ES-I3 (cell line): ENCODE measurements around the gene MYL12A.
A peak's percentile ranks its signal among the peaks of the same experiment; 100 is the strongest.

ENCODE experiments used
- H3K36me3 ChIP-seq: 2 replicates; pipeline ENCODE4 v1.6.1; 2013; ENCODE audit warnings: mild to moderate bottlenecking, low read length, control low read depth, moderate library complexity; ENCODE audit not compliant: insufficient read depth
- H3K4me1 ChIP-seq: 2 replicates; pipeline ENCODE4 v1.6.1; 2013; ENCODE audit warnings: mild to moderate bottlenecking, control low read depth, low read length; ENCODE audit not compliant: insufficient read depth
- H3K9ac ChIP-seq: 2 replicates; pipeline ENCODE4 v1.6.1; 2013; ENCODE audit warnings: low read depth, mild to moderate bottlenecking, low read length, moderate library complexity
- H3K9me3 ChIP-seq: 2 replicates; pipeline ENCODE4 v1.6.1; 2013; ENCODE audit warnings: mild to moderate bottlenecking, low read length, moderate library complexity; ENCODE audit not compliant: control insufficient read depth, insufficient read depth

Gene MYL12A

GRCh38 chr18:3256693-3257626 lies 9.4 kb downstream of the MYL12A start:
- H3K4me1 ChIP-seq, result peaks cover 7% of the 10 kb centered on the region
- H3K36me3 ChIP-seq, result peaks cover 31% of the 10 kb centered on the region
- no peaks in the 10 kb centered on the region for H3K9me3 ChIP-seq
- no peak overlapping the region for H3K9ac ChIP-seq

GRCh38 chr18:3257627-3258120 lies 10.1 kb downstream of the MYL12A start:
- H3K36me3 ChIP-seq, result peaks cover 31% of the 10 kb centered on the region

GRCh38 chr18:3260995-3261372 lies 13.4 kb downstream of the MYL12A start:
- H3K9me3 ChIP-seq, result no peaks in the 10 kb centered on the region
- H3K4me1 ChIP-seq, result peaks cover 11% of the 10 kb centered on the region
- peak overlapping the region; percentile 75 for H3K9ac ChIP-seq
- peaks cover 3% of the 10 kb centered on the region; the same call in 1 of the 2 replicates for H3K36me3 ChIP-seq

More at GRCh38 chr18:3257627-3258120, 10.1 kb downstream of the MYL12A start:
- H3K4me1 ChIP-seq, result peaks cover 7% of the 10 kb centered on the region
- no peaks in the 10 kb centered on the region for H3K9me3 ChIP-seq
- no peak overlapping the region for H3K9ac ChIP-seq

GRCh38 chr18:3261373-3262233 lies 14.0 kb downstream of the MYL12A start, which contains the start of gene MYL12B:
Gene MYL12B (plus strand): TSS chr18:3262133. CDS start chr18:3272899, 10,766 bp downstream.
- H3K9ac ChIP-seq, result peak within 1 kb of the TSS; percentile 75
- no peaks in the 10 kb centered on the region for H3K9me3 ChIP-seq
- peaks cover 13% of the 10 kb centered on the region for H3K4me1 ChIP-seq
- H3K36me3 ChIP-seq, result peaks cover 1% of the 10 kb centered on the region; the same call in 1 of the 2 replicates

- H3K4me1 ChIP-seq, result peaks cover 21% of the 10 kb centered on the region
- H3K36me3 ChIP-seq, result no peaks in the 10 kb centered on the region
- no peaks in the 10 kb centered on the region for H3K9me3 ChIP-seq
- H3K9ac ChIP-seq, result peak overlapping the region; percentile 75
Observed at GRCh38 chr18:3262234-3263131, 14.9 kb downstream of the MYL12A start.

- peak overlapping the region; percentile 75 for H3K9ac ChIP-seq
- peaks cover 24% of the 10 kb centered on the region for H3K4me1 ChIP-seq
- H3K36me3 ChIP-seq, result no peaks in the 10 kb centered on the region
- no peaks in the 10 kb centered on the region for H3K9me3 ChIP-seq
Observed at GRCh38 chr18:3263132-3263700, 15.6 kb downstream of the MYL12A start.

GRCh38 chr18:3264362-3264761 lies 16.8 kb downstream of the MYL12A start:
- no peaks in the 10 kb centered on the region for H3K36me3 ChIP-seq
- H3K9ac ChIP-seq, result no peak overlapping the region
- no peaks in the 10 kb centered on the region for H3K9me3 ChIP-seq
- H3K4me1 ChIP-seq, result peaks cover 36% of the 10 kb centered on the region

GRCh38 chr18:3265564-3266033 lies 18.0 kb downstream of the MYL12A start:
- no peaks in the 10 kb centered on the region for H3K36me3 ChIP-seq
- no peak overlapping the region for H3K9ac ChIP-seq
- H3K9me3 ChIP-seq, result no peaks in the 10 kb centered on the region
- peaks cover 37% of the 10 kb centered on the region for H3K4me1 ChIP-seq

GRCh38 chr18:3266062-3266608 lies 18.5 kb downstream of the MYL12A start:
- no peak overlapping the region for H3K9ac ChIP-seq
- no peaks in the 10 kb centered on the region for H3K36me3 ChIP-seq
- peaks cover 37% of the 10 kb centered on the region for H3K4me1 ChIP-seq
- no peaks in the 10 kb centered on the region for H3K9me3 ChIP-seq

GRCh38 chr18:3268306-3268705 lies 20.7 kb downstream of the MYL12A start:
- H3K9ac ChIP-seq, result no peak overlapping the region
- no peaks in the 10 kb centered on the region for H3K9me3 ChIP-seq
- no peaks in the 10 kb centered on the region; the same call in none of the 2 replicates for H3K36me3 ChIP-seq
- peaks cover 37% of the 10 kb centered on the region for H3K4me1 ChIP-seq

GRCh38 chr18:3269241-3269913 lies 21.8 kb downstream of the MYL12A start:
- H3K4me1 ChIP-seq, result peaks cover 33% of the 10 kb centered on the region
- no peak overlapping the region for H3K9ac ChIP-seq
- H3K36me3 ChIP-seq, result peaks cover 3% of the 10 kb centered on the region
- no peaks in the 10 kb centered on the region for H3K9me3 ChIP-seq

- Histone ChIP-seq H3K36me3 (peaks cover 3% of the 10 kb centered on the region), H3K4me1 (peaks cover 32% of the 10 kb centered on the region), H3K9ac (no peak overlapping the region), H3K9me3 (no peaks in the 10 kb centered on the region)
Observed at GRCh38 chr18:3269914-3270299, 22.3 kb downstream of the MYL12A start.
